Measurements from ENCODE around the gene OSBP2.
A peak's percentile ranks its signal among the peaks of the same experiment; 100 is the strongest.

Gene OSBP2

GRCh38 chr22:30926706-30927105 is 232.0 kb downstream of the OSBP2 start:
- DNase-seq: peak in 1 of 2 donors; percentile 23
- Histone ChIP-seq H3K4me1 (peaks cover 0 to 14% (median 0%) of the 10 kb centered on the region in 4 donors), H3K9me3 (no peaks in the 10 kb centered on the region), H3K27me3 (no peaks in the 10 kb centered on the region), H3K4me3 (no peak overlapping the region), H3K27ac (no peak overlapping the region), H3K36me3 (peaks cover 50 to 81% (median 62%) of the 10 kb centered on the region in 3 donors)
- TF ChIP-seq CTCF (IDR thresholded peaks at IDR 0.05): no peak
- intact Hi-C loops (cut with DNase I; ENCODE audit: low total_unique reads): no loop called here

GRCh38 chr22:30927806-30928205 is 233.1 kb downstream of the OSBP2 start:
- intact Hi-C loops (cut with DNase I; ENCODE audit: low total_unique reads): no loop called here
- Histone ChIP-seq H3K36me3 (peaks cover 61 to 92% (median 73%) of the 10 kb centered on the region in 3 donors), H3K4me1 (peaks cover 0 to 7% (median 0%) of the 10 kb centered on the region in 4 donors), H3K27ac (no peak overlapping the region), H3K4me3 (no peak overlapping the region), H3K27me3 (no peaks in the 10 kb centered on the region), H3K9me3 (no peaks in the 10 kb centered on the region)
- peak in 1 of 2 donors; percentile 55 for DNase-seq
- TF ChIP-seq CTCF (IDR thresholded peaks at IDR 0.05): no peak

- no peak for DNase-seq
- no peak for TF ChIP-seq CTCF (IDR thresholded peaks at IDR 0.05)
- intact Hi-C loops (cut with DNase I; ENCODE audit: low total_unique reads): no loop called here
- peaks cover 0 to 7% (median 0%) of the 10 kb centered on the region in 4 donors for H3K4me1 ChIP-seq
- H3K4me3 ChIP-seq: no peak overlapping the region
- H3K9me3 ChIP-seq: no peaks in the 10 kb centered on the region
- no peak overlapping the region for H3K27ac ChIP-seq
- no peaks in the 10 kb centered on the region for H3K27me3 ChIP-seq
- peaks cover 67 to 97% (median 79%) of the 10 kb centered on the region in 3 donors for H3K36me3 ChIP-seq
These were observed 233.7 kb downstream of the OSBP2 start for GRCh38 chr22:30928401-30928800.

- no peak overlapping the region for H3K27ac ChIP-seq
- peaks cover 0 to 7% (median 0%) of the 10 kb centered on the region in 4 donors for H3K4me1 ChIP-seq
- no peak overlapping the region for H3K4me3 ChIP-seq
- TF ChIP-seq CTCF (IDR thresholded peaks at IDR 0.05): no peak
- H3K36me3 ChIP-seq: peaks cover 84 to 100% (median 96%) of the 10 kb centered on the region in 3 donors
- DNase-seq: no peak
- intact Hi-C loops (cut with DNase I; ENCODE audit: low total_unique reads): no loop called here
- no peaks in the 10 kb centered on the region for H3K27me3 ChIP-seq
- no peaks in the 10 kb centered on the region for H3K9me3 ChIP-seq
These were observed 235.6 kb downstream of the OSBP2 start for GRCh38 chr22:30930228-30930627.

GRCh38 chr22:30931541-30932300 is 237.0 kb downstream of the OSBP2 start:
- Histone ChIP-seq H3K9me3 (no peaks in the 10 kb centered on the region), H3K27me3 (no peaks in the 10 kb centered on the region), H3K4me3 (no peak overlapping the region), H3K27ac (no peak overlapping the region), H3K4me1 (peaks cover 0 to 7% (median 0%) of the 10 kb centered on the region in 4 donors), H3K36me3 (peaks cover 95 to 100% (median 99%) of the 10 kb centered on the region in 3 donors)
- intact Hi-C loops (cut with DNase I; ENCODE audit: low total_unique reads): no loop called here
- no peak for TF ChIP-seq CTCF (IDR thresholded peaks at IDR 0.05)
- DNase-seq: no peak
